AG04449 (cell line): Measurements from ENCODE around the gene NUDT16.
A peak's percentile ranks its signal among the peaks of the same experiment; 100 is the strongest.

Experiments used
- CTCF ChIA-PET: fragments of 350-600 bp; formaldehyde crosslinking; extraction: SDS; loops from one replicate; lab custom pipeline; 2021; ENCODE audit warnings: antibody characterized with exemption; lab: Yijun Ruan, JAX
- POLR2A ChIA-PET: fragments of 400-600, 350-600 bp; formaldehyde crosslinking; extraction: SDS; loops from one replicate; lab custom pipeline; 2020; ENCODE audit warnings: antibody characterized with exemption, inconsistent platforms; lab: Yijun Ruan, JAX
- DNase-seq: peaks from one replicate; pipeline ENCODE4 v3.0.0-alpha.2; 2010; ENCODE audit warnings: low read depth, low spot score
- H3K4me3 ChIP-seq: 2 replicates; pipeline ENCODE4 v1.5.1; 2011; ENCODE audit warnings: low read depth, mild to moderate bottlenecking, control low read depth, low read length
- CTCF ChIP-seq: IDR thresholded peaks from one replicate; pipeline ENCODE4 v1.5.1; 2011; ENCODE audit warnings: mild to moderate bottlenecking, moderate library complexity, low read length, control low read depth, inconsistent platforms; ENCODE audit not compliant: insufficient read depth; ENCODE audit errors: missing control alignments

Gene NUDT16

DNA sequence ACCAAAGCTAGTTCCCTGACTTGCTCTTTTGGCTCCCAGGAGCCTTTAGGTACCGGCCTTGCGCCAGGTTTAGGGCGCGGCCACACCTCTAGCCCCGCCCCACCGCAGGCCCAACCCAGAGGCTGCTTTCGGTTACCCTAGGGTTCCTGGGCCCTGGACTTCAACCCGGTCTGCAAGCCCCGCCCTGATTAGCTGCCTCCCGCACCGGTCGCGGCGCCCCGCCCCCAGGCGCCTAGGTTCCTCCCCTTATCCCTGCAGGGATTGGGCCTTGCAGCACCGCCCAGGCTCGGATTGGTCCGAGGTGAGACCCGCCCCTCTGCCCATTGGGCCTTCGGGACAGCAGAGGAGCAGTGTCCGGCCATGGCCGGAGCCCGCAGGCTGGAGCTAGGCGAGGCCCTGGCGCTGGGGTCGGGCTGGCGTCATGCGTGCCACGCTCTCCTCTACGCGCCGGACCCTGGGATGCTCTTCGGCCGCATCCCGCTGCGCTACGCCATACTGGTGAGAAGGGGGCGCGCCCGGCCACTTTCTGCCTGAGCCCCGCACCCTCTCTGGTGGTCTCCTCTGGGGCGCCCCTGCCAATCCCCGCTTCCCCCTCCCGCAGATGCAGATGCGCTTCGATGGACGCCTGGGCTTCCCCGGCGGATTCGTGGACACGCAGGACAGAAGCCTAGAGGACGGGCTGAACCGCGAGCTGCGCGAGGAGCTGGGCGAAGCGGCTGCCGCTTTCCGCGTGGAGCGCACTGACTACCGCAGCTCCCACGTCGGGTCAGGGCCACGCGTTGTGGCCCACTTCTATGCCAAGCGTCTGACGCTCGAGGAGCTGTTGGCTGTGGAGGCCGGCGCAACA, at the start of gene NUDT16:
TSS of gene NUDT16 (plus strand) at position 330 of the 847 bp plus-strand sequence. CDS start at position 361, 31 bp downstream.
- CTCF ChIA-PET, result interaction anchor here (0.8 to 2.4 kb wide), 3 partner anchors 29 to 348 kb away, joined by 3 to 5 read pairs (median 4); no protein-coding TSS in a partner anchor
- DNase-seq, result peak; percentile 94
- no peak for TF ChIP-seq CTCF
- H3K4me3 ChIP-seq, result peak within 1 kb of the TSS; percentile 89
- POLR2A ChIA-PET, result interaction anchor here (0.6 to 1.7 kb wide), 5 partner anchors 12 to 346 kb away, joined by 3 to 9 read pairs (median 4); no protein-coding TSS in a partner anchor

GRCh38 chr3:131338948-131339640, 42.5 kb upstream of the NUDT16 start:
- CTCF ChIA-PET, result interaction anchor here (1.0 to 1.9 kb wide), 2 partner anchors 10 to 14 kb away, joined by 3 to 6 read pairs; no protein-coding TSS in a partner anchor
- H3K4me3 ChIP-seq, result no peak overlapping the region
- no peak for TF ChIP-seq CTCF
- POLR2A ChIA-PET, result interaction anchor here (1.4 kb wide), 1 partner anchor 11 kb away, joined by 3 read pairs; no protein-coding TSS in a partner anchor
- no peak for DNase-seq

DNA sequence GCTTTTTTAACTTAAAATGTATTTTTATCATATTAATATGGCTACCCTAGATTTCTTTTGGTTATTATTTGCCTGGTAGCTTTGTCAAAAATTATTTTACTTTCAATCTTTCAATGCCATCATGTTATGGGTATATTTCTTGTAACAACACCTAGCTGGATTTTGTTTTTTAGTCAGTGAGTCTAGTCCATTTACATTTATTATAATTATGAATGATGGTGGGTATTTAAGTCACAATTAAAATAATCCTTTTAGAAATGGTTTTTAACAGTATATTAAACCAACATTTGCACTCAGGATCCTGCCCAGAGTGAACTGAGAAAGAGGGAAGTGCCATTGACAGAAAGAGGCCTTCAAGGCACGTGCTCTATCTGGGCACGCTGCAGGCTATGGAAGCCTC, 39.8 kb upstream of the NUDT16 start:
- no peak for DNase-seq
- ChIA-PET POLR2A (no interaction called here), CTCF (no interaction called here)
- TF ChIP-seq CTCF, result no peak
- H3K4me3 ChIP-seq, result no peak overlapping the region

DNA sequence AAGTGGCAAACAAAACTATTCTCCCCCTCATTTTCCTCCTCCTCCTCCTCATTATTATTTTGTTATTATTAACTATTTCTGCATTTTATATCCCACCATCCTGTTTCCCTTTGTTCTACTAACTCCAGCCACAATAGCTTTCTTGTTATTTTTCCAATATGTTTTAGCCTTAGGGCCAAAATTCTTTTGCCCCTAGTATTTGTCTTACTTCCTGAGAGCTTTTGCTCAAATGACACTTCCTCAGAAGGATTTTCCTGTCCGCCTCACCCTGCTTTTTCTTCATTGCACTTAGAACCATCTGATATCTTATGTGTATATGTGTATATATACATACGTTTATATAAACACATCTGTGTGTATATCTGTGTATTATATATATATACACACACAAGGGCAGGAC, 32.7 kb upstream of the NUDT16 start:
- ChIA-PET CTCF (interaction anchor here (1.2 kb wide), 1 partner anchor 9 kb away, joined by 6 read pairs; no protein-coding TSS in a partner anchor), POLR2A (no interaction called here)
- no peak for TF ChIP-seq CTCF
- no peak for DNase-seq
- no peak overlapping the region for H3K4me3 ChIP-seq

DNA sequence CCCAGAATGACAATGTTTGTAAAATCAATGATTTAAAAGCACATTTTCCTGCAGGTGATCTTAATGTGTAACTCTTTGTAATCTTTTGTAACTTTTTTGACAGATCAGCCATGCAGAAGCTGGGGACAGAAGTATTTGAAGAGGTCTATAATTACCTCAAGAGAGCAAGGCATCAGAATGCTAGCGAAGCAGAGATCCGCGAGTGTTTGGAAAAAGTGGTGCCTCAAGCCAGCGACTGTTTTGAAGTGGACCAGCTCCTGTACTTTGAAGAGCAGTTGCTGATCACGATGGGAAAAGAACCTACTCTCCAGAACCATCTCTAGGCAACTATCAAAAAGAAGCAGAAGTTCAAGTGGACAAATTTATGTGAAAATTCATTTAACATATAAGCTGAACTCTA, 32.1 kb upstream of the NUDT16 start:
- TF ChIP-seq CTCF, result no peak
- ChIA-PET POLR2A (interaction anchor here (1.0 to 1.2 kb wide), 2 partner anchors 11 to 32 kb away, joined by 3 to 6 read pairs; partner anchors contain the start of gene NUDT16), CTCF (interaction anchor here (1.1 to 1.2 kb wide), 2 partner anchors 10 to 11 kb away, joined by 5 to 6 read pairs; no protein-coding TSS in a partner anchor)
- no peak for DNase-seq
- H3K4me3 ChIP-seq, result no peak overlapping the region
